ENCODE results near the gene RDH14.

RDH14 gene

DNA sequence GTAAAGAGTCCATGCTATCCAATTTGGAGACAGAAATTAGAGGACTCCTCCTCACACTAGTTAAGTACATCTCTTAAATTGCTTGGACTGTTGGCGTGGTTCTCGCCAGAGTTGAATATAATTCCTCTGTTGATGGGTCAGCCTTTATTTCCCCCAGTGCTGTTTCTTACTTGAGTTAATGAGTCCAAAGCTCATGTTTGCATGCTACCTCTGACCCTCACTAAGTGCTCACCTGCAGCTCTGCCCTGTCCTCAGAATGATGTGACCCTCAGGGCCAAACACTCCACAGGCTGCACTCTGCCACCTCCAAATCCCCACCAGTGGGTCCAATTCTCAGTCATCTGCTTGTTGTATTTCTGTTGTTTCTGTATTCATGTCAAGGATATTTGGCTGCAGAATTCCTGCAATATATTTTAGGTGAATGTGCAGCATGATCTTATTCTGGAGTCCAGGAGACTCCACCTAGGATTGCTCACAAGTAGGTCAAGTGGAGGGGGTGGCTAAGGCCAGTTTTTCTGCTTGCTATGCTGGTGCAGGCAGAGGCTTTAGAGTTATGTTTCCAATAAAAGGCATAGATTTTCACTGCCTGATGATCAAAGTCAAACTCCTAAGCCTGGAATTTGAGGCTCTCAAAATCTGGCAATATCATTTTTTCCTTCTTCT lies 37.8 kb downstream of the RDH14 start:
- DNase-seq (ENCODE audit: low read depth) = no peak

DNA sequence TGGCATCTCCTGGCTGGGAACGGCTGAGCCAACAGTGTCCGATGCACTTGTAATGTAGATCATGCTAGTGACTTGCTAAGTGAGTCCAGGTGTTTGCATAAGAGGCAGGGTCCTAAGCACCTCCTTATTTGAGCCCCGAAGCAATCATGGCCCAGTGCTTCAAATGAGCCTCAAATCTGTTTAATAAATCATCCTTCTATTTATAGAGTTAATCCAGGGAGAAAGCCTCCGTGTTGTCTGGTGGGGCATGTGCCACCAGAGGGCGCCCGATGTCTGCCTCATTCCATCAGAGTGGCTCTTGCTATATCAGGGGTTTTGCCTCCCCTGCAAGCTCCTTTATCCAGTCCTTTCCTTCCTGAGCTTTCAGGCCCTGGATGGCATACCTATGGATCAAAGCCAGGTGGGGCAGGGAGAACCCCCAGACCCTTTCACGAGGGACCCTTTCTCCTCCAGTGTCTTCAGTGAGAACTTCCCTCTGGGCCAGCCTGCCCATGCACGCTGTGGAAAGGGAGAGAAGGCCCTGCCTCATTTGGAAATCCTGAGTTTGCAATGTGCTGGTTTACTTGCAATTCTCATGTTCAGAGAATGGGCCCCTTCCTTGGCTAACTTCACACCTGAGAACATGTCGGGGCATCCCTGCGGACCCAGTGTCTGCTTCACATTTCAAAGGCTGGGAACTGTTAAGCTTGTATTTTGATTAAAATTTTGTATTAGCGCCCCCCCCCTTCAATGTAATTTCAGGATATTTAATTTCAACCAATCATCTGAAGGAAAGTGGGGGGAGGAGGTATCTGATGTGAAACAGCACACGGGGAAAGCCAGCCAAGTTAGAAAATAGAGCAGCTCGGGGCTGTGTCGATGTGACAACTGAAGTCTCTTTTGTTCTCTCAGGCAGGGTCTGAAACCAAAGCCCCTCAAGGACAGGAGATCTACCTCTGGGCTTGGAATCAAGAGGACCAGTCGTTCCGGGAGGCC lies 39.7 kb downstream of the RDH14 start:
- peak; percentile 64 for DNase-seq (ENCODE audit: low read depth)

DNA sequence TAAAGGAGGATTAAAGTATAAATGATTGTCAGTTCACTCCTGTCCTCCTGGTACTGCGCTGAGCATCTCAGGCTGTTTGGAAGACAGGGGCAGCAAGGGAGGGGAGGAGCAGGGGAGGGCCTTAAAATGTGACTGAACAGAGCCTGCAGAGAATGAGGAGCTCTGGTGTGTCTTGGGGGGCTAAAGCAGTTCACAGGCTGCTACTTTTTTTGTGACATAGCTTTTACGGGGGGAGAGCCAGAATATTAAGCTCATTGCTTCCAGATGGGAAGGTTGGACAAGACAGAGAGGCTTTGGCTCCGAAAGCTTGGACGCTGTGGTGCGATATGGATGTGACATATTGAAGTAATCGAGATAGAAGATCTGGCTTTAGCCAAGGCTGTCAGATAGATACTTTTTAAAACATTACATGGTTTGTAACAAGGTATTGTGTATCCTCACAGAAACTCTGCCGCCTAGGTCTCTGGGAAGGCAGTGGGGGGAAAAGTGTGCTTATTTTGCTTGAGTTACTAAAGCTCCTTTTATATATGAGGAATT lies 40.5 kb downstream of the RDH14 start:
- no peak for DNase-seq (ENCODE audit: low read depth)

DNA sequence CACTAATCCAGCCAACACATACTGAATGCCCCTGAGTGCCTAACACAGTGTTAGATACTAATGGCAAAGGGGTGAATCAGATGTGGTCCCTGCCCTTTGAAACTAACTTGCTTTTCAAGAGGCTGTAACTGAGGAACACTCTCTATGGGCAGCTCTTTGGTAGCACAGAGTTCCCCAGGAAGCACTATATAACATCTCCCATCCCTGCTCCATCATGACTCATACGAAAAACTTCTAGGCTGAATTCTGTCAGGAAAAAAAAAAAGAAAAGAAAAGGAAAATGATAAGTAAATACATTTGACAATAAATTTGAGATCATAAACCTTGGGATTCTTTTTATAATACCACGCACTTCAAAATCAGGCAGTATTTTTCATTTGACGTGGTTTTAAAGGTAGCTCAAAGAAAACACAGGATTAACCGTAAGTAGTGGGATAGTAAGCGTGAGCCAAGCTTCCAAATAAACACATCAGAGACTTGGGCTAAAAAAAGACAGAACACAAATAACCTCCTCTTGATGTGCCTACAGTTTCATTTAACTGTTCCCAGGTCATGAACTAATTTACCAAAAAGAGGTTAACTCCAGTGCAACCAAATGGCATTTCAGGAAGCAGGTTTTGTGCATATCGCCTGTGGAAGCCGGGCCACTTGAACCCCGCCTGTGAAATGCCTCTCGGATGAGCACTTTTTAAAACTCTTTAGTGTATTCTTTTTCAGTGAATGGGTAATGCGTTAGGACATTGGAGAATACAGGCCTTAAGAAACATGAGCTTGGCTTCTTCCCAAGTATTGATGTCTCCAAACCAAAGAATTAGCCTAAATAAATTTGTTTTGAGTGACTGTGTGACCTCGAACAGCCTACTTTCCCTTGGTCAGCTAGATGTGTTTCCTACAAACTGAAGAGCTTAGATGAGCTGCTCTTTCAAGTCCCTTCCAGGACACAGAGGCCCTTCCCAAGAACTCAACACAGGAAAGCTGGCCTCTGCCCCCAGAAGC lies 42.0 kb downstream of the RDH14 start:
- no peak for DNase-seq (ENCODE audit: low read depth)

DNA sequence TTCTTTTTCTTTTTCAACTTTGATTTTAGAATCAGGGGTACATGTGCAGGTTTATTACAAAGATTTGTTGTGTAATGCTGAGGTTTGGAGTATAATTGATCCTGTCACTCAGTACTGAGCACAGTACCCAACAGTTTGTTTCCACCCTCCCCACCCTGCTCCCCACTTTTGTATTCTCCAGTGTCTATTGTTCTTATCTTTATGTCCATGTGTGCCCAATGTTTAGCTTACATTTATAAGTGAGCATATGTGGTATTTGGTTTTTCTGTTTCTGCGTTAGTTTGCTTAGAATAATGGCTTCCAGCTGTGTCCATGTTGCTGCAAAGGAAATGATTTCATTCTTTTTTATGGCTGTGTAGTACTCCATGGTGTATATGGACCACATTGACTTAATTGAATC lies 43.1 kb downstream of the RDH14 start:
- DNase-seq (ENCODE audit: low read depth) = no peak

DNA sequence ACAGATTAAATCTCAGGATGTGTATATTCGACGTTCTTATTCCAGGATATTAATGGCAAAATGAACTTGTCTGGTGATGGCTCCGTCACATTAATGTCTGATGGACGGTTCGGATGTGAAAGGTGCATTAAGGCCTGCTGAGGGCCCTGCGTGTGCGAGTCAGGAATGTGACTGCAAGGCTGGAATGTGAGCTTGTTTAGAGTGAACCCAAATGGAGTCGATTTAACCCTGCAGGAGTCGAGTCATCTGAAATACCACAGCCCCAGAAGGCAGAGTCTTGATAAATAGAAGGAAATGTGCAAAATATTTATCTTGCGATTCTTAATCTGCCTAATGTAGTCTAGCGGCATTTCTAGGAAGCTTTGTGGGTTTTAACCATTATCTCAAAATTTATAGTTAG lies 44.3 kb downstream of the RDH14 start:
- no peak for DNase-seq (ENCODE audit: low read depth)

DNA sequence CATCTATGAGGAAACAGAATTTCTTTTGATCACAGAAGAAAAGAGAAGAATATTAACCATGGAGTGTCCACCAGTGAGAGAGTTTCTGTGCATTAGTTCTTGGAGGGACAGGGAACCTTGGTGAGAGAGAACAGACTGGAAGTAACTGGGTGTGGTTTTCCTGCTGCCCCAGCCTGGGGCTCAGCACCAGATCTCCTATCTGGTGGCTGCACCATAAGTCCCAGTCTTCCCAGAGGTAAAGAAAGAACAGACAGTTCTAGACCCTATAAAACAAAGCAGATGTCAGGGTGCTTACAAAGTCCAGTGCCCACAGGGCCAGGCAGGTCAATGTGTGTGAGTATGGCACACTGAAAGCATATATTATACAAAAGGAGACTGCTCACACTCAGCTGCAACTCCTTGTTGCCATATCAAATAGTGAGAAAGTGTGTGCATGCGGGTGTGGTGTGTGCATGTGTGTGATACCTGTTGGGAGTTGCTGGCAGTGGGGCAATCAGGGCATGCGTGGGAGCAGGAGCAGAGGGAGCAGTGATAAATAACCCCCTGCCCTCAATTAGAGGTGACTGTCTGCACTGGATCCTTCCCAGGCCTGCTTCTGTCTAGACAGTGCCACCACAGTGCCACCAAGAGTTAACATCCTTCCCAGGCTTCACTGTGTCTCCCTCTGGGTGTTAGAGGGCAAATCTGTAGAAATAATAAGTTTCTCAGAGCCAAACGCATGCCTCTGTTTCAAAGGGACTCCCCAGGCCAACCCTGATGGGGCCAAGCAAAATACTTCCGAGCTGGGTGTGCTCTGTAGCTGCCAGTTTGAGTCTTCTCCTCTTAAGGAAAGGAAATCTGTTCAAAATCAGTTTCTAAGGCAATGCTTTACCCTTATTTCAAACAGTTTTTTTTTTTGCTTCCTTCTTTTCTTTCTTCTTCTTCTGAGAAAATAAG lies 45.7 kb downstream of the RDH14 start:
- no peak for DNase-seq (ENCODE audit: low read depth)

DNA sequence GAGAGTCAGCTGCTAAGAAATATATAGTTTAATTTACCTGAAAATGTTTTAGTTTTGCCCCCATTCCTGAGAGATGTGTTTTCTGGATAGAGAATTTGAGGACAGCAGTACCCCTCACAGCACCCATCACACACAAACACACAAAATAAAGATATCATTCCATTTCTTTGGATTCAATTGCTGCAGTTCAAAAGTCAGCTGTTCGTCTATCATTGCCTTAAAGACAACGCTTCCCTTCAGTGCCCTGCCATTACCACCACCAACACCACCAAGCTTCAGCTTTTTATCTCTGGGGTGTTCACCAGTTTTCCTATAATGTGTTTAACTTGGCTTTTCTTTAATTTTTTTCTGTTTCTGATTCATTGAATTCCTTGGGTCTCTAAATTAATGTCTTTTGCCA lies 49.7 kb downstream of the RDH14 start:
- DNase-seq (ENCODE audit: low read depth) = no peak

DNA sequence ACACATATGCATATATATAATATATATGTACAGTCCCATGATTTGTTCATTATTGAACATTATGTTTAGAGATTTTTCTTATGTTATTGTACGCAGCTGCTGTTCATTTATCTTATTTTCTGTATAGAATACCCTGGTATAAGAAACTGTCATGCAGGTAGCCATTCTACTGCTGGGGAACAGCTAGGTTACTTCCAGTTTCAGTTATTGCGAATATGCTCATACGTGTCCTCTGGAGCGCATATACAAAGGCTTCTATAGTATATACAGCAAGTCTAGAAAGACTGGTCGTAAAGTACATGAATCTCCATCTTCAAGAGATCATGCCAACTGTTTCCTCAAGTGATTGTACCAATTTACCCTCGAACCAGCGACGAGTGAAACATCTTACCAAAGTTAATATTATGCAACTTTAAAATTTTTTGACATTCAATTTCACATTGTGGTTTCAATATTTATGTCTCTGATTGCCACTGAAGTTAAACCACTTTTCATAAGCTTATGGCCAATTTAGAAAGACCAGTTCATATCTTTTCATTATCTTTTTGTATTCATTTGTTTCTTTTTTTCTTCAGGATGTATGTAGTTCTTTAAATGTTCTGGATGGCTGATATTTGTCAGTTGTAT lies 53.5 kb downstream of the RDH14 start:
- no peak for DNase-seq (ENCODE audit: low read depth)

DNA sequence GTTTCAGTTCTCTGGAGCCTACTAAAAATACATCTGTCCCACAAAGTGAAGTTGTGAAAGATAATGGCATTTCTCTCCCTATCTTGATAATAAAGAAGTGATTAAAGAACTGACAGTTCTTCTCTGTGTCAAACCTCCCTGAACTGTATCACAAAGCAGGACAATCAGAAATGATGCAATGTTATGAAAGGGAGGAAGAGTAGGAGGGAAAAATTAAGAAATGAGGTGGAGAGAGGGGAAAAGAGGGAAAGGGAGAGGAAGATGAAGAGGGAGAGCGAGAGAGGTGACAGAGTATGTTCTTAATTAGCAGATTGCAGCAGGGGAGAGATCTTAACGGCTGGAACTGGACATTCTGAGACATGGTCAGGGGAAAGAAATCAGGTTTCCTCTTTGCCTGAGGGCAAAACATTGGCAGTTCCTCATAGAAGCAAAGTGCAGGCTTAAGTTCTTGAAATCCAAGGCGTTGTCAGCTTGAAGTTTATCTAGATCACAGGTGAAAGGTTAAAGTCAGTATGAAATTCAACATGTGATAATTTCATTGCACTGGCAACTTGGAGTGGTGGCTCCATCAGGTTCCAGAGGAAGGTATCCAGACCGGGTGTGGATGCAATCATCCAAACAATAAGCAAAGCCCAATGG lies 54.6 kb downstream of the RDH14 start:
- DNase-seq (ENCODE audit: low read depth) = no peak
